Sigmoid colon (tissue), 7 donors: ENCODE data around the gene PSAT1. TPM values are rescaled to one million over a fixed set of nuclear protein-coding genes. Genes with fewer than 3 reads are reported as not detected.

ENCODE experiments used
- DNase-seq: peaks from one replicate; pipeline ENCODE4 v3.0.0-alpha.2; 2019
- H3K27ac ChIP-seq, 4 donors: fragments of 200-600 bp; sonication (generic); one replicate each; pipeline ENCODE4 v1.5.1; 2016 to 2019; ENCODE audit warnings: mild to moderate bottlenecking in 1 of 4
- H3K27me3 ChIP-seq, 3 donors: fragments of 200-600 bp; sonication (generic); one replicate each; pipeline ENCODE4 v1.5.1; 2019; ENCODE audit warnings: mild to moderate bottlenecking in 1 of 3
- H3K36me3 ChIP-seq, 4 donors: fragments of 200-600 bp; sonication (generic); one replicate each; pipeline ENCODE4 v1.5.1; 2016 to 2019
- H3K4me1 ChIP-seq, 4 donors: fragments of 200-600 bp; sonication (generic); one replicate each; pipeline ENCODE4 v1.5.1; 2017 to 2019
- H3K4me3 ChIP-seq, 4 donors: fragments of 200-600 bp; sonication (generic); one replicate each; pipeline ENCODE4 v1.5.1; 2017 to 2019; ENCODE audit warnings: mild to moderate bottlenecking in 2 of 4, moderate library complexity in 1 of 4
- H3K9me3 ChIP-seq, 4 donors: fragments of 200-600 bp in 3 of 4; sonication (generic) in 3 of 4; one replicate each; pipeline versions ENCODE4 v1.5.1 to v1.6.1; 2013 to 2019
- CTCF ChIP-seq, 4 experiments: fragments of 450-650 bp in 3 of 4; fragments of 200-600 bp in 1 of 4; IDR thresholded peaks; one replicate each; pipeline ENCODE4 v1.5.1; 2016 to 2019; ENCODE audit warnings: antibody characterized with exemption in 4 of 4, mild to moderate bottlenecking in 3 of 4, moderate library complexity in 2 of 4
- EP300 ChIP-seq, 4 donors: sonication (generic); formaldehyde crosslinking; IDR thresholded peaks; one replicate each; pipeline ENCODE4 v1.6.1; 2017; ENCODE audit warnings: antibody characterized with exemption in 4 of 4
- POLR2A ChIP-seq, 2 donors: fragments of 450-650 bp; IDR thresholded peaks; one replicate each; pipeline ENCODE4 v1.6.1; 2016; ENCODE audit warnings: antibody characterized with exemption in 2 of 2, mild to moderate bottlenecking in 2 of 2, moderate library complexity in 2 of 2
- POLR2AphosphoS5 ChIP-seq, 4 donors: sonication (generic); formaldehyde crosslinking; IDR thresholded peaks; one replicate each; pipeline ENCODE4 v1.6.1; 2017; ENCODE audit warnings: antibody characterized with exemption in 4 of 4
- WGBS, 2 donors: extraction: QIAGEN DNeasy Blood & Tissue Kit; methylation state at CpG; one replicate each; pipeline ENCODE4 v1.1.7; 2013; 5-methylcytosine and 5-hydroxymethylcytosine counted together
- intact Hi-C: fragments of 100-400 bp; cut with DNase I; formaldehyde crosslinking; loops from one replicate; pipeline ENCODE4 v1.15.1; 2023
- polyA plus RNA-seq, 3 donors: library from polyadenylated mRNA; stranded (reverse); fragments of 200-250 nt; gene quantifications; one replicate each; pipeline ENCODE4 v1.2.3, GENCODE V29; 2013
- total RNA-seq, 4 donors: library from RNA; depleted of rRNA; stranded (reverse); fragments of >200 nt; gene quantifications; one replicate each; pipeline ENCODE4 v1.1.0, GENCODE V29; 2016
- donor health status: healthy with polysubstance abuse.
- donor health status: Bipolar disorder and iron deficiency.
- donor health status: healthy.

The PSAT1 gene
- total and polyA plus RNA-seq, 7 donors, result 1.2 to 34.4 (median 2.5) TPM

- Histone ChIP-seq H3K4me1 (no peaks in the 10 kb centered on the region), H3K27me3 (no peaks in the 10 kb centered on the region), H3K9me3 (no peaks in the 10 kb centered on the region), H3K27ac (no peak overlapping the region), H3K36me3 (no peaks in the 10 kb centered on the region), H3K4me3 (no peak overlapping the region)
- WGBS, 2 donors, result 96 to 100% methylated on average over 1 of the region's 1 CpG
- intact Hi-C loops, result no loop called here
- no peak for TF ChIP-seq CTCF (IDR thresholded peaks at IDR 0.05)
- no peak for TF ChIP-seq POLR2A (IDR thresholded peaks at IDR 0.05)
- TF ChIP-seq POLR2AphosphoS5 (IDR thresholded peaks at IDR 0.05), result no peak
- TF ChIP-seq EP300 (IDR thresholded peaks at IDR 0.05), result no peak
- DNase-seq, result no peak
Measured at GRCh38 chr9:78289474-78289873, 7.5 kb upstream of the PSAT1 start.

- Histone ChIP-seq H3K4me1 (peaks cover 0 to 10% (median 7%) of the 10 kb centered on the region in 4 donors), H3K27ac (no peak overlapping the region), H3K36me3 (no peaks in the 10 kb centered on the region), H3K9me3 (no peaks in the 10 kb centered on the region), H3K27me3 (no peaks in the 10 kb centered on the region), H3K4me3 (no peak overlapping the region)
- intact Hi-C loops, result loop anchor here (10.0 kb wide), 1 partner anchor 1897 kb away; the partner anchor contains the start of gene RFK
- TF ChIP-seq POLR2AphosphoS5 (IDR thresholded peaks at IDR 0.05) (no peak), POLR2A (IDR thresholded peaks at IDR 0.05) (no peak), CTCF (IDR thresholded peaks at IDR 0.05) (no peak), EP300 (IDR thresholded peaks at IDR 0.05) (no peak)
- 84 to 85% methylated on average over 8 of the region's 8 CpGs for WGBS, 2 donors
- DNase-seq, result no peak
Measured at GRCh38 chr9:78291240-78291925, 5.5 kb upstream of the PSAT1 start.

- WGBS, 2 donors, result 23 to 44% methylated on average over 6 of the region's 6 CpGs
Measured at GRCh38 chr9:78292026-78292425, 4.9 kb upstream of the PSAT1 start.

GRCh38 chr9:78292716-78293497 lies 4.0 kb upstream of the PSAT1 start:
- Histone ChIP-seq H3K4me3 (no peak overlapping the region), H3K4me1 (peaks cover 0 to 24% (median 19%) of the 10 kb centered on the region in 4 donors), H3K9me3 (no peaks in the 10 kb centered on the region), H3K27ac (no peak overlapping the region), H3K27me3 (no peaks in the 10 kb centered on the region), H3K36me3 (no peaks in the 10 kb centered on the region)
- TF ChIP-seq POLR2AphosphoS5 (IDR thresholded peaks at IDR 0.05) (no peak), EP300 (IDR thresholded peaks at IDR 0.05) (no peak), POLR2A (IDR thresholded peaks at IDR 0.05) (no peak), CTCF (IDR thresholded peaks at IDR 0.05) (no peak)
- WGBS, 2 donors, result 82 to 84% methylated on average over 9 of the region's 9 CpGs
- no peak for DNase-seq
- intact Hi-C loops, result loop anchor here (10.0 kb wide), 1 partner anchor 1898 kb away; the partner anchor contains the start of gene RFK

More at GRCh38 chr9:78292026-78292425, 4.9 kb upstream of the PSAT1 start:
- TF ChIP-seq POLR2AphosphoS5 (IDR thresholded peaks at IDR 0.05), result no peak
- no peak for DNase-seq
- Histone ChIP-seq H3K4me3 (no peak overlapping the region), H3K27ac (no peak overlapping the region), H3K27me3 (no peaks in the 10 kb centered on the region), H3K36me3 (no peaks in the 10 kb centered on the region), H3K4me1 (peaks cover 0 to 15% (median 10%) of the 10 kb centered on the region in 4 donors), H3K9me3 (no peaks in the 10 kb centered on the region)
- intact Hi-C loops, result loop anchor here (10.0 kb wide), 1 partner anchor 1897 kb away; the partner anchor contains the start of gene RFK
